Lung (tissue), 12 donors: ENCODE measurements around the gene SDF4. TPM values are rescaled to one million over a fixed set of nuclear protein-coding genes. Genes with fewer than 3 reads are reported as not detected.

Experiments
- ATAC-seq: fragments of 200-7000 bp; cut with Tn5 transposase; one replicate; pipeline ENCODE4 v1.9.1; 2020; ENCODE audit warnings: moderate number of reproducible peaks; ENCODE audit not compliant: insufficient read depth, low FRiP score
- DNase-seq, 3 donors: peaks; one replicate each; pipeline ENCODE4 v3.0.0-alpha.2; 2013 to 2017
- H3K27ac ChIP-seq, 2 donors: one replicate each; pipeline ENCODE4 v1.5.1; 2013; ENCODE audit warnings: mild to moderate bottlenecking in 2 of 2, moderate library complexity in 2 of 2, control low read depth in 1 of 2, inconsistent platforms in 1 of 2, low read depth in 1 of 2, low read length in 1 of 2
- H3K27me3 ChIP-seq, 3 donors: one replicate each; pipeline ENCODE4 v1.5.1; 2013; ENCODE audit warnings: low read length in 2 of 3; ENCODE audit not compliant: control insufficient read depth in 3 of 3, insufficient read depth in 3 of 3
- H3K36me3 ChIP-seq, 4 donors: one replicate each; pipeline ENCODE4 v1.5.1; 2013; ENCODE audit warnings: low read length in 4 of 4, mild to moderate bottlenecking in 1 of 4, moderate library complexity in 1 of 4; ENCODE audit not compliant: control insufficient read depth in 4 of 4, insufficient read depth in 4 of 4
- H3K4me1 ChIP-seq, 5 donors: one replicate each; pipeline ENCODE4 v1.5.1; 2013; ENCODE audit warnings: low read length in 5 of 5, mild to moderate bottlenecking in 2 of 5, moderate library complexity in 1 of 5; ENCODE audit not compliant: control insufficient read depth in 5 of 5, insufficient read depth in 5 of 5
- H3K4me3 ChIP-seq: one replicate; pipeline ENCODE4 v1.5.1; 2013; ENCODE audit warnings: mild to moderate bottlenecking, control low read depth, moderate library complexity
- H3K9ac ChIP-seq, 2 donors: one replicate each; pipeline ENCODE4 v1.5.1; 2013; ENCODE audit warnings: low read length in 2 of 2, control low read depth in 1 of 2; ENCODE audit not compliant: insufficient read depth in 1 of 2
- H3K9me3 ChIP-seq, 4 donors: one replicate each; pipeline ENCODE4 v1.5.1; 2013; ENCODE audit warnings: low read length in 3 of 4, mild to moderate bottlenecking in 1 of 4, moderate library complexity in 1 of 4; ENCODE audit not compliant: control insufficient read depth in 4 of 4, insufficient read depth in 3 of 4
- WGBS, 2 donors: extraction: QIAGEN DNeasy Blood & Tissue Kit; methylation state at CpG; one replicate each; pipeline ENCODE4 v1.1.7; 2013; 5-methylcytosine and 5-hydroxymethylcytosine counted together
- polyA plus RNA-seq, 2 donors: library from polyadenylated mRNA; stranded (reverse); fragments of 200-250 nt; gene quantifications; one replicate each; pipeline ENCODE4 v1.2.1, GENCODE V29; 2013
- total RNA-seq, 2 donors: library from RNA; depleted of rRNA in 1 of 2; stranded (reverse); fragments of >200 nt in 1 of 2; gene quantifications; one replicate each; pipeline ENCODE4 v1.2.1, GENCODE V29; 2014 to 2021
- TF ChIP-seq, protein P1 (sequence below): IDR thresholded peaks from 2 replicates; pipeline ENCODE4 v1.5.1; 2012; ENCODE audit warnings: mild to moderate bottlenecking; ENCODE audit errors: control extremely low read depth, extremely low read depth
- donor health status: control.
- donor health status: control.
- donor health status: Bipolar disorder and iron deficiency.
- donor health status: healthy.
- donor health status: DM: yes; HTN: yes; CAD: no.

SDF4 gene
- total and polyA plus RNA-seq, 4 donors, result 65.7 to 189 (median 143) TPM

- TF ChIP-seq, protein P1, sequence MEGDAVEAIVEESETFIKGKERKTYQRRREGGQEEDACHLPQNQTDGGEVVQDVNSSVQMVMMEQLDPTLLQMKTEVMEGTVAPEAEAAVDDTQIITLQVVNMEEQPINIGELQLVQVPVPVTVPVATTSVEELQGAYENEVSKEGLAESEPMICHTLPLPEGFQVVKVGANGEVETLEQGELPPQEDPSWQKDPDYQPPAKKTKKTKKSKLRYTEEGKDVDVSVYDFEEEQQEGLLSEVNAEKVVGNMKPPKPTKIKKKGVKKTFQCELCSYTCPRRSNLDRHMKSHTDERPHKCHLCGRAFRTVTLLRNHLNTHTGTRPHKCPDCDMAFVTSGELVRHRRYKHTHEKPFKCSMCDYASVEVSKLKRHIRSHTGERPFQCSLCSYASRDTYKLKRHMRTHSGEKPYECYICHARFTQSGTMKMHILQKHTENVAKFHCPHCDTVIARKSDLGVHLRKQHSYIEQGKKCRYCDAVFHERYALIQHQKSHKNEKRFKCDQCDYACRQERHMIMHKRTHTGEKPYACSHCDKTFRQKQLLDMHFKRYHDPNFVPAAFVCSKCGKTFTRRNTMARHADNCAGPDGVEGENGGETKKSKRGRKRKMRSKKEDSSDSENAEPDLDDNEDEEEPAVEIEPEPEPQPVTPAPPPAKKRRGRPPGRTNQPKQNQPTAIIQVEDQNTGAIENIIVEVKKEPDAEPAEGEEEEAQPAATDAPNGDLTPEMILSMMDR, result no peak
- Histone ChIP-seq H3K9me3 (peaks cover 0 to 1% (median 0%) of the 10 kb centered on the region in 4 donors), H3K36me3 (no peaks in the 10 kb centered on the region), H3K4me1 (peaks cover 0 to 6% (median 0%) of the 10 kb centered on the region in 5 donors), H3K27me3 (peaks cover 0 to 2% (median 2%) of the 10 kb centered on the region in 3 donors), H3K4me3 (no peak overlapping the region), H3K27ac (no peak overlapping the region), H3K9ac (no peak overlapping the region)
- WGBS, 2 donors, result 61 to 79% methylated on average over 20 to 21 of the region's 21 CpGs
- ATAC-seq (no peak), DNase-seq (peak in 1 of 3 donors; percentile 6)
Measured at GRCh38 chr1:1181938-1182410, 49.8 kb downstream of the SDF4 start.

- TF ChIP-seq, protein P1, result no peak
- Histone ChIP-seq H3K9ac (no peak overlapping the region), H3K36me3 (no peaks in the 10 kb centered on the region), H3K4me1 (peaks cover 0 to 6% (median 0%) of the 10 kb centered on the region in 5 donors), H3K9me3 (peaks cover 0 to 3% (median 0%) of the 10 kb centered on the region in 4 donors), H3K27ac (no peak overlapping the region), H3K27me3 (peaks cover 0 to 5% (median 4%) of the 10 kb centered on the region in 3 donors), H3K4me3 (no peak overlapping the region)
- WGBS, 2 donors, result 90 to 93% methylated on average over 26 of the region's 26 CpGs
- ATAC-seq (no peak), DNase-seq (peak in 1 of 3 donors; percentile 10)
Measured at GRCh38 chr1:1181129-1181937, 50.5 kb downstream of the SDF4 start.

GRCh38 chr1:1179983-1180861, 51.6 kb downstream of the SDF4 start:
- Histone ChIP-seq H3K27me3 (peaks cover 0 to 12% (median 6%) of the 10 kb centered on the region in 3 donors), H3K4me3 (no peak overlapping the region), H3K27ac (no peak overlapping the region), H3K9ac (no peak overlapping the region), H3K36me3 (no peaks in the 10 kb centered on the region), H3K9me3 (peaks cover 0 to 10% (median 0%) of the 10 kb centered on the region in 4 donors), H3K4me1 (peaks cover 0 to 6% (median 0%) of the 10 kb centered on the region in 5 donors)
- WGBS, 2 donors, result 83 to 91% methylated on average over 51 of the region's 51 CpGs
- ATAC-seq, result no peak
- TF ChIP-seq, protein P1, result no peak
- DNase-seq, result peak in 1 of 3 donors; percentile 31
